Coronary artery (tissue), 2 donors: ENCODE data around the gene CFAP65.

Experiments used
- DNase-seq: peaks from one replicate; pipeline ENCODE4 v3.0.0-alpha.2; 2017; ENCODE audit warnings: low spot score
- H3K27ac ChIP-seq, 2 donors: fragments of 200-600 bp; sonication (generic); one replicate each; pipeline ENCODE4 v1.5.1; 2016 to 2019
- H3K4me3 ChIP-seq: fragments of 200-600 bp; sonication (generic); 2 replicates; pipeline ENCODE4 v1.5.1; 2016; ENCODE audit warnings: mild to moderate bottlenecking, moderate library complexity
- CTCF ChIP-seq: fragments of 200-600 bp; sonication (generic); IDR thresholded peaks from one replicate; pipeline ENCODE4 v1.5.1; 2019; ENCODE audit warnings: antibody characterized with exemption

CFAP65 gene

GRCh38 chr2:219038600-219038999 is 2.7 kb downstream of the CFAP65 start:
- no peak for TF ChIP-seq CTCF
- no peak for DNase-seq
- Histone ChIP-seq H3K4me3 (no peak overlapping the region), H3K27ac (no peak overlapping the region)

DNA sequence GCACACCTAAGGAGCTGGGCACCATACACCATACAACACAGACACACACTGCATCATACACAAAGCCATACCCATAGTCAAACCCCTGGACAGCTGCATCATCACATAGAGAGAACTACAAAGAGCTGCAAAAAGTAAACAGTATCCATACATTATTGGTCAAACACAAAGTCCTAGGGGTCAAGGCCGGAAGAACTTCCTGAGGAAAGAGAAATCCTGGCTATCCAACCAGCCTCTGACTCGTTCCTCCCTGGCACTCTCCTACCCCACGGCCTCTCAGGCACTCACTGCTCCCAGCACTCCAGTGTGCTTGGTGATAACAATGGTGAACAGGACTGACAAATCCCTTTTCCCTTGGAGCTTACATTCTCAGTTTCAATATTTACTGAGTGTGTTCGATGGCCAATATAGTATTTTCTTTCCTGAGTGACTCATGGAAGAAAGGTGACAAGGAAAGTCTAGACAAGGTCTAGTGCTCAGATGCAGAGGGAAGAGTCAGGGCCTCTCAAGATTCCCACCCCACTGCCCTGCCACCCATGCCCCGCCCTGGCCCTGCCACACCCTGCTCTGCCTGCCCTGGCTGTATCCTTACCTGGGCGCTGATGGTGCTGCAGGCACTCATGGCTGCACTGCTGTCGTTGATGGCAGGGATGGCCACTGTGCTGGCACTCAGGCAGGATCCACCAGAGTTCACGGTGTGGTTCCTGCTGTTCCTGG is 3.4 kb downstream of the CFAP65 start:
- no peak for TF ChIP-seq CTCF
- Histone ChIP-seq H3K27ac (no peak overlapping the region), H3K4me3 (no peak overlapping the region)
- DNase-seq, result no peak

DNA sequence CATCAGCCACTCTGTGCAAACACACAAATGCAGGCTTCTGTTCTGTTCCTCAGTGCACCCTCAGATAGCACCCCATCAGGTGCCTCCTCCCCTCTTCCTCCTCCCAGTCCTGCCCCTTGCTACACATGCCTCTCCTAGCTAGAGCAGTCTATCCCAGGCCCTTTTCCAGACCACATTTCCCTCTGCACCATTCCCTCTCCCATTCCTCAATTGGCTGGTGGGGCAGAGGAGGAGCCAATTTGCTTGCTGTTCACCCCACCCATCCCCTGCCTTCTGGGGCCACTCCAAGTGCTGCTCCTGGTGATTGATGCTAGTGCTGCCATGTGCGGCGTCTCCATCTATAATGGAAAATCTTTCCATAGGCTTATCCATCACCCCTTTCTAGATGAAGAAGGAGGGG is 5.4 kb downstream of the CFAP65 start:
- Histone ChIP-seq H3K27ac (no peak overlapping the region), H3K4me3 (no peak overlapping the region)
- DNase-seq, result no peak
- no peak for TF ChIP-seq CTCF

GRCh38 chr2:219034823-219035222 is 6.5 kb downstream of the CFAP65 start:
- DNase-seq, result no peak

DNA sequence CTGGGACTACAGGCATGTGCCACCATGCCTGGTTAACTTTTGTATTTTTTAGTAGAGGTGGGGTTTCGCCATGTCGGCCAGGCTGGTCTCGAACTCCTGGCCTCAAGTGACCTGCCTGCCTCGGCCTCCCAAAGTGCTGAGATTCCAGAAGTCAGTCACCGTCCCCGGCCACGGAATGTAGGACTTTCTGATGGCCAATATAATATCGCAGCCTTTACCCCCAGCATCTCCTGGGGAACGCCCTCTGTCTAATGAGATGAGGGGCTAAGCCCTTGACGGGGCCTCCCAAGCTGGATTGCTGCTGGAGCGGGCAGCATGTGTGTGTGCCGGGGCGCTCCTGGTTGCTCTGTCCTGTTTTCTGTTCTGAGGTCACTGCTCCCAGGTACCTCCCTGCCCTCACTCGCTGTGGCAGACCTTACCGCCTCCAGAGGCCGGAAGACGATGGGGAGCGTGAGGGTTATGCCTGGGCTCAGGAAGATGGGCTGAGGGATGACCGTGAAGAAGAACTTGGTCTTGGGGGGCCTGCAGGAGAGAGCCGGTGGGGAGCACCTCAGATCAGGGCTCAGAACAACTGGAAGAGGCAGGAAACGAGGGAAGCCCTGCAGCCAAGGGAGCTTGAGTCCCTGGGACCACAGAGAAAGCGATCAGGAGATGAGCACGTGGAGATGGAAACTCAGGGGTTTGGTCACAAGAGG is 9.1 kb downstream of the CFAP65 start:
- H3K4me3 ChIP-seq, result no peak overlapping the region
- no peak overlapping the region for H3K27ac ChIP-seq
- DNase-seq, result no peak
- no peak for TF ChIP-seq CTCF

More at GRCh38 chr2:219034823-219035222, 6.5 kb downstream of the CFAP65 start:
- no peak for TF ChIP-seq CTCF
- Histone ChIP-seq H3K4me3 (no peak overlapping the region), H3K27ac (no peak overlapping the region)

DNA sequence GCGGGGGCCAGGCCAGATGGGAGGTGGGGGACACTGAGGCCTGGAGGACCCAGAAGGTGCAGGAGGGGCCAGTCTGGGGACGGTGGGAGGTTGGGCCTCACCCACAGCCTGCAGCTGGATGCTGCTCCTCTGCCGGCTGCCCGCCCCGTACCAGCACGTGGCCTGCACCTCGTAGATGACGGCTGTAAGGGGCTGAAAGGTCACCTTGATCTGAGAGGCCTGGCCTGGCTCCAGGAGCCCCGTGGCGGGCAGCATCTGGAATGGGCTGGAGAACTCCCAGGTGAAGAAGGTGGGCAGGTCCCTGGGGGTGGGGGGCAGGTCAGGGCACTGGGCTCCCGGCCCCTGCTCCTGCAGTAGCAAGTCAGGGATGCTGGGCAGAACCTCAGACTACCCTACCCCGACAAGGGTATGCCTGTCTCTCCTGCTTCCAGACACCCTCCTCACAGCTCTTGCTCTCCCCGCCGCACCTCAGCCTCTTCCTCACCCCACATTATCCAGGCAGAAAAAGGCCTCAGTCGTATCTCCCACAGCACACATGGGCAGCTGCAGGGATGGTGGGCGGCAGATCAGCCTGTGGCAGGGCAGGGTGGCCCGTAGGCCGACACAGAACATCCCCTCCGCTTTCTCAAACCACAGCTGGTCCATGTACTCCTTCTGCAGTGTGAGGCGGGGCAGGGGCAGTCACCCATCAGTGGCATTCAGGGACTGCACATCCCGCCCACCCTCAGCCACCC is 10.1 kb downstream of the CFAP65 start:
- no peak for TF ChIP-seq CTCF
- no peak for DNase-seq
- H3K4me3 ChIP-seq, result no peak overlapping the region
- H3K27ac ChIP-seq, result no peak overlapping the region
